CD4-positive, alpha-beta T cell treated with Interleukin-12 subunit alpha and Interleukin-12 subunit beta, for 1 hour (primary cell): ENCODE data around the gene DUSP16.
"Not testable (repeated sequence)": the region's sequence is repeated elsewhere in the genome, so short reads cannot be mapped to it uniquely, and the experiment has no call there.

ENCODE experiments used
- DNase-seq: peaks from one replicate; pipeline ENCODE4 v3.0.0-alpha.2; 2020

The DUSP16 gene

DNA sequence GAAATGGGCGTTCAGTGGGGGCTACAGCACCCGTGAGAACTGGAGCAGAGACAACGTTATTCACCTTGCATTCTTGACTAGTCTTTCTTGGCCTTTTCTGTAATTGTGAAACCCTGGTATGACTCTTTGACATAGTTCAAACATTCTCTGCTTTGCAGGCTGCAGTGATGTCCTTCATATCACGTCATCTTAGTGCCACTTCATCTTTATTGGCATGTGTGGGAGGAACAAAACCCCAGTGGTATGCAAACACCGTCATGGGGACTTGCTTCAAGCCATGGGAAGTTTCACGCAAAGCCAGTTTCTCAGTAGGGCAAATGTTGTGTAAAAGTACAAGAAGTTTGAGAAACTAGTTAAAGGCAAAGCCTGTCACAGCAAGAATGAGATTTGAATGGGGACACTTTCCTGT lies 20.2 kb upstream of the DUSP16 start:
- DNase-seq = no peak

DNA sequence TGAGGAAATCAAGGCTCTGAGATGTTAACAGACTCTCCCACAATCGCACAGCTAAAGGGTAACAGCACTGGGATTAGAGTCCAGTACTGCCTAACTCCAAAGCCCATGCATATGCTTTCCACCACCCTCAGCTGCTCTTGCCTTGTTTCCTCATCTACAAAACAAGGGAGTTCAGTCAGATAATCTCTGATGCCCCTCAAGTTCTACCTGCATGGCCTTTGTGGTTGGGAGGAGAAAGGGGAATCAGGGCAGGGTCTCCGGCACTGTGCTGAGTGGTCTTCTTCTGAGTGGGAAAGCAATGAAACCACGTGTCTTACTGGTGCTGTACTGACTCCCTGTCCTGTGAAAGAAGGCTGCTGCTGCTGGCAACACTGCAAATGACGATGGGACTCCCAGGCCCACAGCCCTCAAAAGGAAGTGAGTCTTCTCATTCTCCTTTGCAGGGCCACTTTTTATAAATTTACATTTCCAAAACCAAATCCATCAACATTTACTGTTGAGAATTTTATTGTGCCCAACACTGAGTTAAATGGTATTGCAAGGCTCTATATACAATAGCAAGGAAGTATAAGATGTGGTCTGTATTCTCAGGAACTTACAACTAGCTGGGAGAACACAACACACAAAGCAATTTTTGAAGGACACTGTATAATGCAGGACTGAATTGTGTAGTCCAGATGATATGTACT lies 19.7 kb upstream of the DUSP16 start:
- DNase-seq = no peak

DNA sequence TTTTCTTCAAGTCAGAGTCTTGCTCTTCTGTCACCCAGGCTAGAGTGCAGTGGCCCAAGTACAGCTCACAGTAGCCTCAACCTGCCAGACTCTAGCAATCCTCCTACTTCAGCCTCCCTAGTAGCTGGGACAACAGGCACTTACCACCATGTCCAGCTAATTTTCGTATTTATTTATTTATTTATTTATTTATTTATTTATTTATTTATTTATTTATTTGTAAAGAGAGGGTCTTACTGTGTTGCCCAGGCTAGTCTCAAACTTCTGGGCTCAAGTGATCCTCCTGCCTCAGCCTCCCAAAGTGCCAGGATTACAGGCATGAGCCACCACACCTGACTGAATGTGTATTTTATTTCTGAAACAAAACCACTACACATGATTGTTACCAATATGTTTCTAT lies 18.1 kb upstream of the DUSP16 start:
- not testable (repeated sequence) for DNase-seq

DNA sequence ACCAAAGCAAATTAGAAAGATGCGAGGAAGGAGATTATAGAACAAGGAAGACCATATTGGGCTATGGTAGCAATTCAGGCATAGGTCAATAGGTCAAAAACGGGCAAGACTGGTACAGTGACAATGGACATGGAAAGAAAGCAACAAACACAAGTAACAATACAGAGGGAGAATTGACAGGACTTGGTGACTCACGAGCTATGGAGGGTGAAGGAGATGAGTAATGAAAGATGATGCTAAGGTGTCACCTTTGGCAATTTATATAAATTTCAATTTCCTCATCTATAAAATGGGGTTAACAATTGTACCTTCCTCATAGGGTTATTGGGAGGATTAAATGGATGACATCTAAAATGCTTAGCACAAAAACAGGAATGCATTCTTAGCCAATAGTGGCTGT lies 15.1 kb upstream of the DUSP16 start:
- no peak for DNase-seq

DNA sequence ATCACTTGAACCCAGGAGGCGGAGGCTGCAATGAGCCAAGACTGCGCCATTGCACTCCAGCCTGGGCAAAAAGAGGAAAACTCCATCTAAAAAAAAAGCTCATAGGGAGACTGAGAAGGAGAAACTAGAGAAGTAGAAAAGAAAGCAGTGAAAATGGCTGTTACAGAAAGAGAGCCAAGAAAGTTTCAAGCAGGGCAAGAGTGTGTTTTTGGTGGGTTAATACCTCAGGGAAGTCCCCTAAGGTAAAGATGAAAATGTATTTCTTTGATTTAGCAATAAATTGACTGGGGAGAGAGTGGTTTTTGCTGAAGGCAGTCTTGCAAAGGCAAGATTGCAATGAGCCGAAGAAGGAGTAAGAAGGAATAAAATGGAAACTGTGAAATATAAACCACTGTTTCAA lies 10.0 kb upstream of the DUSP16 start:
- no peak for DNase-seq

DNA sequence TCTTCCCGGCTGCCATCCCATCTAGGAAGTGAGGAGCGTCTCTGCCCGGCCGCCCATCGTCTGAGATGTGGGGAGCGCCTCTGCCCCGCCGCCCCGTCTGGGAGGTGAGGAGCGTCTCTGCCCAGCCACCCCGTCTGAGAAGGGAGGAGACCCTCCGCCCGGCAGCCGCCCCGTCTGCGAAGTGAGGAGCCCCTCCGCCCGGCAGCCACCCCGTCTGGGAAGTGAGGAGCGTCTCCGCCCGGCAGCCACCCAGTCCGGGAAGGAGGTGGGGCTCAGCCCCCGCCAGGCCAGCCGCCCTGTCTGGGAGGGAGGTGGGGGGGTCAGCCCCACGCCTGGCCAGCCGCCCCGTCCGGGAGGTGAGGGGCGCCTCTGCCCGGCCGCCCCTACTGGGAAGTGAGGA lies 3.3 kb upstream of the DUSP16 start:
- not testable (repeated sequence) for DNase-seq

DNA sequence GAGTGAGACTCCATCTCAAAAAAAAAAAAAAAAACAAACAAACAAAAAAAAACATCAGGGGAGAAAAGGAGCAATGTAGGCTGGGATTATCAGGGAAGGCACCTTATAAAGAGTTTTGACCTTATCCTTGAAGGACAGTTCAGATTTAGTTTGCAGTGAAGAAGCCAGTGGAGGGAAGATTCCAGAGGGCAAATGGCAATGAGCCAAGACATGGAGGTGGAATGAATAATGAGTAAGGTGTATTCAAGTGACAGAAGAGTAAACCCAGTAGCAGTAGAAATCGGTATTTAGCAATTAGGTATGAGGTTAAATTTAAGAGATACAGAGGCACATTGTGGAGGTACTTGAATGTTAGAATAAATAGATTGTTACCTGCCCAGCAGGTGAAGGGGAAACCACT lies 2.2 kb upstream of the DUSP16 start:
- DNase-seq = no peak

DNA sequence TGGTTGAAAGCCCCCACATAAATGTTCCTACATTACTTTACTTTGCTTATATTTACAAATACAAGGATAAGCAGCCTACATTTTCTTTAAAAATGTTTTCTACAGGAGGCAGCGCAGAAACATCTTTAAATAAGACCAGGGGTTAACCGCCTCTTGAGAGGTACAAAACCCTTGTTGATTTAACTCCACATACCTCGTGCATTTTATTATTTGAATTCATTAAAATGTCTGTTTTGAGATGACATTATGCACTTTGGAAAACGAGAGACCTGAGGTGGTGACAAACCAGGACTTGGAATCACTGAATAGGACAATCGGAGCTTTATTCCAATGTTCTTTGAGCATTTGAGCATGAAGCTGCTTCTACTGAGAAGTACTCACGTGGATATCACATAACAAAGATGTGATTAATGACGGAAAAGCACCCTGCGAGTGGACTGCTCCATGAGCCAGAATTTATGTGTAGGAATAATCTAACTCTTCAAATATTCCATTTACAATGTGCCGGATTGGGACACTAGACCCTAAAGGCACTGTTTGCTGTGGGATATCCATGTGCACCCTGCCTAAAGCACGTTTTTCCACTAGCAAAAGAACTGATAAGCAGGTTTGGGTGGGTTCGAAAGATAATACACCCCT lies 746 bp upstream of the DUSP16 start:
- DNase-seq = no peak

DNA sequence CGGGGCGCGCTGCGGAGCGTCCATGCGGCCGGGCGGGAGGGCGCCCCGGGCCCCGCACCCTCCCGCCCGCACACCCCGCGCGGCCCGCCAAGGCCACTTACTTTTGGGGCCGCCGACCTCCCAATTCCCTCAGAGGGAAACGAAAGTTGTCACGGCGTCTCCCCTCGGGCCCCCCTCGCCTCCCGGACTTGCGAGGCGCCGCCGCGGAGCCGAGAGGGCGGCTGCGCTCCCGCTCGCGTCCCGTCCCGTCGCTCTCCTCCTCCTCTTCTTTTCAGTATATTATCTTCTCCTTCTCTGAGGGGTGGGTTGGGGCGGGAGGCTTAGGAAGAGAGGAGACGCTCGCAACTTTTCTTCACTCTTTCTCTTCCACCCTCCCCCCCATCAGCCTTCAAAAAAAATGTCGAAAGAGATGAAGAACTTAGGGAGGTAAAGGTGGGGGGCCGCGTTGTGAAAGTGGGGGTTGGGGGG lies 613 bp downstream of the DUSP16 start:
- DNase-seq = no peak

DNA sequence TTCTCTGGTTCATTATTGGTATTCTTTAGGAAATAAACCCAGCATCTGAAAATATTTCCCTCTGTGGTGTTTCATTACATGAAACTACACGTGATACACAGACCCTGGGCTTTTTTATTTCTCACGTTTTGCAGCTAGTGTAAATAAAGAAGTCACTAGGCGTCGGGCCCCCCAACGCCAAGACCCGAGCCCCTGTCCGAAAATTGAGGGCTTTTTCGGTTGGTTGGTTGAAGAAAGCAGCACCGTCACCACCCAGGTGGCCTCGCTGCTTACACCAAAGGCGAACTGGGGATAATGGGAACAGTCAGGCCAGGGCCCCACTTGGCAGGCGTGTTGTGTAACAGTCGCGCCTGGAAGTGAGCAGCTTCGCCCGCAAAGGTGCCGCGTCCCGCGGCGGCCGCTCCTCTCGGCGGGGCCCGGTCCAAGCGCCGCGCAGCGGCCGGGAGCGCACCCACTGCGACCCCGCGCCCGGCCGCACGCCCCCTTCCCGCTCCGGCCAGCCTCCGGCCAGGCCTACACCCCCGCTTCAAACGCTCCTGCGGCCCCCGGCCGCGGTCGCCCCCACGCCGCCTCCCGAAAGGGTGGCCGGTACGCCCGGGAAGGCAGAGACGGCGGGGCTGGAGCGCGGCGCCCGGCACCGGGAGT lies 1.2 kb downstream of the DUSP16 start:
- DNase-seq = peak; percentile 64

DNA sequence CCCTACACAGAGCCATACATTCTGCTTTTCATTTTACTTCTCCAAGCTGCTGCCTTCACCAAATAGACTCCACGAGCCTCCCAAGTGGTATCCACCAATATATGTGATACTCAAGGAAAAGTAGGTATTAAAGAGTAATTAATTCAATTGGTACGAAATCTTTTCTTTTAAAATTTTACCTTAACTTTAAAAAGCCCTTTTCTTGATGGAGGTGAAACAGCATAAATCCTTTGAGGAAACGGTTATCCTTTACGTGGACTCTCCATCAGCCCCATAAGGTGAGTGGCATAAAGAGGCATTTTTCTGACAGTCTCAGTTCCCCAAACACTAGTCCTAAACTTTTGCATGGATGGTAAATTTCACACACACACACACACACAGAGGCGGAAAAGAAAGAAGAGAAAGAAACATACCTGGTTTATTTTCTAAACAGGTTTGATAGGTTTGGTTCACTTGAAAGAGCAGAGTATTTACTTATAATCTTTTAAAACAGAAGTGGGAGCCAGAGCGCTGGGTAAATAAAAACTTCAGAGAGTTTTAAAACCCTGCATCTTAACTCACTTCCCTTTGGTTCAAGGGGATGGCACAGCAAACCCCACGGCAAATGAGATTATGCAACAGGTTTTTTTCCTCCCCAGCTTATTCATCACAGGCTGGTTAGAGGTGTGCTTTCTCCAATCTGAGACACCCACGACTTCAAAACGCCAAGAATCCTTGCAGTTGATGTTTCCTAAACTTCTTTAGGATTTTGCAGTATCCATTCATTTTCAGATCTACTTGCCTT lies 1.9 kb downstream of the DUSP16 start:
- DNase-seq = peak; percentile 88

DNA sequence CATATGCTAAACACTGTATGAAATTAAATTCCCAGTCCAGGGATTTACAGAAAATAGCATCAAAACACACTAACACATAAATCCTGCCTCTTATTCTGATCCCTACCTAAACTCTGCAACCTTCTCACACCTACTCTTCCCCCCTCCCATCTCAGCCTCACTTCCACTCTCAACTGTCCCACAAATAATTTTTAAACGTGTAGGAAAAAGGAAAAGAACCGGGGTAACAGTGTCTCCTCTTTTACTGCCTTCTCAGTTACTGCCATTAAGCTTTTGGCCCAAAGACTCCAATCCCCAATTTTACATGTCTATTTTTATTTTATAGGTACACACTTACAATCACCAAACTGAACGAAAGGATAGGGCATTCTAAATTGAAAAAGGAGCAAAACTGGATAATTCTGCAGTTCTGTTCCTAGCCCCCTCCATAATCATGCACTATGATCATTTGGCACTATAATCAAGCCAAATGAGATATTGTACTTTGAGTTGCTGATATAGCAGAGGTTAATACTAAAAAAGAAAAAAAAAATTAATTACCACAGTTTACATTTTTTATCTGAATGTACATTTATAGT lies 2.9 kb downstream of the DUSP16 start:
- DNase-seq = no peak

DNA sequence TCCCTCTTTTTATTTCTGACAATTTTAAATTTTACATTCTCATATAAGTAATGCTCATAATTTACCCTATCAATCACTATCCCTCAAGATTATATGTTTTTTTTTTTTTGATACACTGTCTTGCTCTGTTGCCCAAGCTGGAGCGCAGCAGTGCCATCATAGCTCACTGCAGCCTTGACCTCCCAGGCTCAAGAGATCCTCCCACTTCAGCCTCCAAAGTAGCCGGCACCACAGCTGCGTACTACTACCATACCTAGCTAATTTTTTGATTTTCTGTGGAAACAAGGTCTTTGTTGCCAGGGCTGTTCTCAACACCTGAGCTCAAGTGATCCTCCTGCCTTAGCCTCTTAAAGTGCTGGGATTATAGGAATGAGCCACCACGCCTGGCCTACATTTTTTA lies 4.4 kb downstream of the DUSP16 start:
- DNase-seq = no peak

DNA sequence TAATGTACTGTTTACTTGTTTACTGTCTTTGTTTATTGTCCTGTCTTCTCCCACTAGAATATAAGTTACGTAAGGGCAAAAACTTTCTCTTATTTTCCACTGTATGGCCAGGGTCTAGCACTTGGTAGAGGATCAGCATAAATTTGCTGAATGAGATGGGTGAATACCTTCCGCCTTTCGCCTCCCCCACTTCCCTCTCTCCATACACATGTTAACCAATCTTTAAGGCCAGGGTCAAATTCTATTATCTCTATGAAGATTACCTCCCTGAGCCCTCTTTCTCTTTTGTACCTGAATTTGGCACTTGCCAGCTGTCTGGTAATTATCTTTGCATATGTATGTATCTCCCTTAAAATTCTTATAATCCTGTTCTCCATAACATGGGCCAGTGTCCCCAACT lies 4.9 kb downstream of the DUSP16 start:
- no peak for DNase-seq

DNA sequence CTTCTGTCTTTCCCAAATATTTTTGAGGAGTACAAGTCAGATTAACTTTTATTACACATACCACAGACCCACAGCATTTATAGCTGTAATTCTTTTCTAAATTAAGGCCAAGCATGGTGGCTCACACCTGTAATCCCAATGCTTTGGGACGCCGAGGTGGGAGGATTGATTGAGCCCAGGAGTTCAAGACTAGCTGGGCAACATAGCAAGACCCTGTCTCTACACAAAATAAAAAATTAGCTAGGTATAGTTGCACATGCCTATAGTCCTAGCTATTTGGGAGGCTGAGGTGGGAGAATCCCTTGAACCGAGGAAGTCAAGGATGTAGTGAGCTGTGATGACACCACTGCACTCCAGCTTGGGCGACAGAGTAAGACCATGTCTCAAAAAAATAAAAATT lies 7.0 kb downstream of the DUSP16 start:
- DNase-seq = no peak

DNA sequence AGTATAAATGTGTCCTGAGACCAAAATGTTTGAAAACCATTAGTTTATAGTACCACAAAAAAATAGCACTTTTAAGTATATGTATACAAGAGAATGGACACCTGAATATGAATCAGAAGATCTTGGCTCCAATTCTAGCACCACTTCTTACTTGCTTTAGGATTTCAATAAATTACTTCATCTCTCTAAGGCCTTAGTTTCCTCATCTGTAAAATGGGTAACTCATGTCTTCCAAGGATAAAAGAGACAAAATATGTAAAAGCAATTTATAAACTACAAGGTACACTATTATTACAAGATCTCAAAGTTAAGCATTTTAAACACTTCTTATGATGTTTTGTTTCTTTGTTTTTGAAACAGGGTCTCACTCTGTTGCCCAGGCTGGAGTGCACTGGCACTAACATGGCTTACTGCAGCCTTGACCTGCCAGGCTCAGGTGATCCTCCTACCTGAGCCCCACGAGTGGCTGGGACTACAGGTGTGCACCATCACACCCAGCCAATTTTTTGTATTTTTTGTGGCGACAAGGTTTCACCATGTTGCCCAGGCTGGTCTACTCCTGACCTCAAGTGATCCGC lies 9.4 kb downstream of the DUSP16 start:
- no peak for DNase-seq

DNA sequence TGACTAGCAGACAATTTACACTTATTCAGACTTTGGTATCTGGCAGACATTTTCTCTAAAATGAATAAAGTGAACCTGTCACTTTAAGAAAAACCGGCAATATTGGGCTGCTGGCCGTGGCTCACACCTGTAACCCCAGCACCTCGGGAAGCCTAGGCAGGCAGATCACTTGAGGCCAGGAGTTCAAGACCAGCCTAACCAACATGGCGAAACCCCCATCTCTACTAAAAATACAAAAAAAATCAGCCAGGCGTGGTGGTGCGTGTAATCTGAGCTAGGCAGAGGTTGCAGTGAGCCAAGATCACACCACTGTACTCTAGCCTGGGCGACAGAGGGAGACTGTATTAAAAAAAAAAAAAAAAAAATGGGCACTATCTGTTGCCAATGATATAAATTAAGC lies 11.5 kb downstream of the DUSP16 start:
- DNase-seq = no peak

DNA sequence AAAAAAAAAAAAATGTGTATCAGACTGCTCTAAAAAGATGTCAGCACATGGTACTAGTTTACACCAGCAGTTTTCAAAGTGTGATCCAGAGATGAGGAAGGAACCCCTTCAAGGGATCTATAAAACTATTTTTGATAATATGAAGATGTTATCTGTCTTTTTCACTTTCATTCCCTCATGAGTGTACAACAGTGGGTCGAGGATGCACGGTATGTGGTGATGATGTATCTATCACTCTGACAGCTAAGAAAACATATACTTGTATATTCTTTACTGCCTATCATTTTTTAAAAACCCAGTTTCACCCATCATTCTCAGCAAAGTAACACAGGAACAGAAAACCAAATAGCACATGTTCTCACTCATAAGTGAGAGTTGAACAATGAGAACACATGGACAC lies 12.4 kb downstream of the DUSP16 start:
- no peak for DNase-seq

DNA sequence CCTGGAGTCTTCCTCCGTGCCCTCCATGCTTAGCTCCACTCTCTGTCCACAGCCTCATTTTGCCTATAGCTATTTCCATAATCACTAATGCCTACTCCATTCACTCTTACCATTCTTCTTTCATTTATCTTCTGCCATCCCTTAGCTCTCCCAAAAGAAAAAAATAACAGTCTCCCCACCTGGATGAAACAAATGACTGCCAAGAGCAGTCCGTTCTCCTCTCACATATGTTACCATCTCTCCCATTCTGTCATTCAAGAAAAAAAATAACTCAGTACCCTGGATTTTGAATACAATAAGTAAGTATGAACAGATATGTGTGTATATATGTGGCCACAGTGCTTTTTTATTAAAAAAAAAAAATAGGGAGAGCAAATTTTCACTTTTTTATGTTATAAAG lies 13.2 kb downstream of the DUSP16 start:
- DNase-seq = no peak

DNA sequence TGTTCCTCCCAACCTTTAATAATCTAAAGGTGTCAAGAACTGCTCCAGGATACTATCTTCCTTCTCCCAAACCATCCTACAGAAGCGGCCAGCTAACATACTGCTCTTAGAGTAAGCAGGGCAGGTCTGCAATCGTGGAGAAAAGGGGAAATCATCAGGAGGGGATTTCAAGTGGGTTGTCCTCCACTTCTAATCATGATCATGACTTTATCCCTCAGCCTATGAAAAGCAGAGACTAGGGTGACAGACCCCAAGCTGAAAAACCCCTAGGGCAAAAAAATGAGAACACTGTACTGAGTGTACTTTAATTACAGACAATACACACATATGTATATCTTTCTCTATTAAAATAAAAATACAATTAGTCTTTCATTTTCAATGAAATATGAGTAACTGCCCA lies 13.9 kb downstream of the DUSP16 start:
- DNase-seq = no peak

DNA sequence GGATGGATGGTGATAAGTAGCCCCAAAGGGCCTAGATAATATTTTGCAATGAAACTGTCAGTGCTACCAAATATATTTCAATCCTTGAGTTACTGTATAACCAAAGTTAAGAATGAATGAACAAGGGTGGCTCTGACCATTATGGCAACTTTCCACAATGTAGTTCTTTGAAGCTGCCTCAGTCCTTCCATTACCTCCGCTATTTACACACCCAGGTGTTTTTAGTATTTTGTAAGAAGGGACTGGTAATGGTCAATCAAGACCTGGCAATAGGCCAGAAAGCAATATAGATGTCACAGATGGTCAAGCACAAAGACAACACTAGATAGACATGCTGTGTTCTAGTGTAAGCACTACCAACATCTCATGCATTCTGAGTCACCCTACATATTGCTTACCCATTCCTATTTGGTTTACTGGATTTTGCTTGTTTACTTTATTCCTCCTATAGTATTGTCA lies 16.3 kb downstream of the DUSP16 start:
- DNase-seq = no peak

DNA sequence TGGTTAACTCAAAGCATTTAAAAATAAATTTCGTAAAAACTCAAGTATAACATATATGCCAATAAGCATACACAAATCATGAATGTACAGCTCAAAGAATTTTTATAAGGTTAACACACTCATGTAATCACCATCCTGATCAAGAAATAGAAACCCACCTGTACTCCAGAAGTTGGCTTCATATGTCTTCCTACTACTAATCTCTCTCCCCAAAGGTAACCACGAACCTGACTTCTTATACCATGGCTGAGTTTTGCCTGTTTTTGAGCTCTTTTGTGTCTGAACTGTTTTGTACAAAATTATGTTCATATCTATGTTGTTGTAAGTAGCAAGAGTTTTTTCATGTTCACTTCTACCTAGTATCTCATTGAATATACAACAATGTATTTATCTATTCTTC lies 18.7 kb downstream of the DUSP16 start:
- DNase-seq = no peak

DNA sequence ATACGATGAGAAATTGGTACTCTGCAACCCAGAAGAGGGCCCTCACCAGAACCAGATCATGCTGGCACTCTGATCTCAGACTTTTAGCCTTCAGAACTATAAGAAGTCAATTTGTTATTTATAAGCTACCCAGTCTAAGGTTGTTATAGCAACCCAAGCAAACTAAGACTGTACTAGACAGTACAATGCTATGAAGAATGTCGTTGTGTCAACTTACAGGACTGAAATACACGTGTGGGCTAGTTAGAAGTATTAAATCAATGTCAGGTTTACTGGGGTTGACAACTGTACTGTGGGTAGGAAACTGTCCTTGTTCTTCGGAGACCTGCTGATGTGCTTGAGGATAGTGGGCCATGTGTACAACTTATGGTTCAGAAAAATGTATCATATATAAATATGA lies 19.7 kb downstream of the DUSP16 start:
- no peak for DNase-seq
